Astrocyte of the spinal cord (primary cell): Measurements from ENCODE around the gene GBP7.

Experiments
- DNase-seq: peaks from one replicate; pipeline ENCODE4 v3.0.0; 2011; ENCODE audit warnings: low read depth, low spot score
- H3K4me3 ChIP-seq: 2 replicates; pipeline ENCODE4 v1.5.1; 2011; ENCODE audit warnings: low read depth, mild to moderate bottlenecking, low read length, moderate library complexity
- in situ Hi-C: cut with HindIII; loops from 2 replicates; pipeline ENCODE4 v1.10.0; 2017; ENCODE audit warnings: low sequenced_read_pairs
- TF ChIP-seq, protein P1 (sequence below): IDR thresholded peaks from 2 replicates; pipeline ENCODE4 v1.5.1; 2012; ENCODE audit warnings: low read depth, mild to moderate bottlenecking, low read length, inconsistent platforms

Gene GBP7

DNA sequence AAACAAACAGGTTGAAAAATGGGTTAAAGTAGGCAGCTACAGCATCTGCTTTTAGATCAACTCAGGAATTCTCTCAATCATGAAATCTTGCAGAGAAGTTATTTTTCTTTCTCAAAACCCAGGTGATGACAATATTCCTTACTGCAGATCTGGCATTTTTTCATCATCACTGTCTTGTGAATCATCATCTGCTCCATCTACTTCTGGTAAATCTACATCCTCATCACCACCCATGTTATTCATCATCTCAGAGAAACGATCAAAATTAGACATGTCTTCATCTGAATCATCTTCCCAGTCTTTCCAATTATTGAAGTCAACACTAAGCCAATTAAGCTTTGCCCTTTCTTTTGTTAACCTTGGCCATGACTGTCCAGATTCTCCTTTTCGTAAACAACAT is 71.7 kb downstream of the GBP7 start:
- in situ Hi-C loops, result no loop called here
- no peak for DNase-seq
- TF ChIP-seq, protein P1, sequence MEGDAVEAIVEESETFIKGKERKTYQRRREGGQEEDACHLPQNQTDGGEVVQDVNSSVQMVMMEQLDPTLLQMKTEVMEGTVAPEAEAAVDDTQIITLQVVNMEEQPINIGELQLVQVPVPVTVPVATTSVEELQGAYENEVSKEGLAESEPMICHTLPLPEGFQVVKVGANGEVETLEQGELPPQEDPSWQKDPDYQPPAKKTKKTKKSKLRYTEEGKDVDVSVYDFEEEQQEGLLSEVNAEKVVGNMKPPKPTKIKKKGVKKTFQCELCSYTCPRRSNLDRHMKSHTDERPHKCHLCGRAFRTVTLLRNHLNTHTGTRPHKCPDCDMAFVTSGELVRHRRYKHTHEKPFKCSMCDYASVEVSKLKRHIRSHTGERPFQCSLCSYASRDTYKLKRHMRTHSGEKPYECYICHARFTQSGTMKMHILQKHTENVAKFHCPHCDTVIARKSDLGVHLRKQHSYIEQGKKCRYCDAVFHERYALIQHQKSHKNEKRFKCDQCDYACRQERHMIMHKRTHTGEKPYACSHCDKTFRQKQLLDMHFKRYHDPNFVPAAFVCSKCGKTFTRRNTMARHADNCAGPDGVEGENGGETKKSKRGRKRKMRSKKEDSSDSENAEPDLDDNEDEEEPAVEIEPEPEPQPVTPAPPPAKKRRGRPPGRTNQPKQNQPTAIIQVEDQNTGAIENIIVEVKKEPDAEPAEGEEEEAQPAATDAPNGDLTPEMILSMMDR, result no peak
- H3K4me3 ChIP-seq, result no peak overlapping the region

DNA sequence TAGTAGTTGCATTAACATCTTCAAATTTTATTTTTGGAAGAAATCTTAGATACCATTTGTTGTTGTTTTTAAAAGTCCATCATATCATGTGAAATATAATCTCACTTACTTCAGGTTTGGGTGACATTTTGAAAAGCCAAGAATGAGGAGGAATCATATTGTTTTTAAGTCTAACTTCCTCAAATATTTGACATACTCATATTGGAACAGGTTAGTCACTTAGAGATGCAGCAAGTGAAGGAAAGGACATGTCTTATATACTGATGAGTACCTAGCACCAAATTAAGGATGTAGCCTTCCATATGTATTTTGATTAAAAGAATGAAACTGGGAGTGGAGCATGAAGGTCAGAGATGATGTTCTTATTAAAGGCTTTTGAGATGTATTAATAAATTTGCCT is 73.8 kb downstream of the GBP7 start:
- in situ Hi-C loops, result no loop called here
- H3K4me3 ChIP-seq, result no peak overlapping the region
- no peak for DNase-seq
- TF ChIP-seq, protein P1, result no peak

DNA sequence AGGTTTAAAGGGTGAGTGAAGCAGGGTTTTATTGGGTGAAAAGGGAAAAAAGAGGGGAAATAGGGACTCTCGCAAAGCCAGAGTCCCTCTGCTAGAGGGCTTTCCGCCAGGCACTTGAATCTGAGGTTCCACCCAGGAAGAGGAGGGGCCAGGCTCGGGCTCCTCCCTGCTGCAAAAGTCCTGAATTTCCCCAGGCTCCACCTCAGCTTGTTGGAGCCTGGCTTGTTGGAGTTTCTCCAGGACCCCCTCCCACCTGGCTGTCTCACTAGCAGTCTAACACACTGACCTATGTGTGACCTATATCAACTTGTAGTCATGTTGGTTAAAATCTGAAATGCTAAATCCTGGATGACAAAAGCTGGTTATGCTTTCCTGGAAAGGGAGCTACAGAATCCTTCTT is 75.4 kb downstream of the GBP7 start:
- no peak for DNase-seq
- in situ Hi-C loops, result no loop called here
- no peak overlapping the region for H3K4me3 ChIP-seq
- TF ChIP-seq, protein P1, result no peak

DNA sequence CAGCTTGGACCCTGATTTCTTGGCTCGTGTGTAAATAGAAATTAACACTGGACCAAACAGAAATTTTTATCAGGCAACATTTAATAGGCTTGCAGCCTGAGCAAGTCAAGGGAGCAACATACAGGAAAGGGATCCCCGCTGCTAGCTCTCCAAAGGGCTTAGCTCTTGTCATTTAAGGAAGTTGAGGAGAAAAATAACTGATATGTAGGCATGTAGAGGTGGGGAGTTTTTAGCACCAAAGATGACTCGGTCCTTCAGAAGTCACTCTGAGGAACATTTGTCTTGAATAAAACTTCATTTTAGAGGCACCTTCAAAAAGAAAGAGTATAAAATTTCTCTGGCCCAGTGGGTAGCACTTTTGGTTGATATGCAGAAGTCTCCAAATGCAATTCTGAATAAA is 76.9 kb downstream of the GBP7 start:
- DNase-seq, result no peak
- TF ChIP-seq, protein P1, result no peak
- H3K4me3 ChIP-seq, result no peak overlapping the region
- in situ Hi-C loops, result no loop called here

DNA sequence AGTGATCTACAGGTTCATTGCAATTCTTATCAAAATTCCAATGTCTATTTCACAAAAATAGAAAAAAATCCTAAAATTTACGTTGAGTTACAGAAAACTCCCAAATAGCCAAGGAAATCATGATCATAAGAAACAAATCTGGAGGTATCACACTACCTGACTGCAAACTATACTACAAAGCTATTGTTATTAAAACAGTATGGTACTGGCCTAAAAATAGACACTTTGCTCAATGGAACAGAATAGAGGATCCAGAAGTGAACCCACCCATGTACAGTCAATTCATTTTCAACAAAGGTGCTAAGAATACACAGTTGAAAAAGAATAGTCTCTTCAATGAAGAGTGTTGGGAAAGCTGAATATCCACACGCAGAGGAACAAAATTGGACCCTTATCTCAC is 80.1 kb downstream of the GBP7 start:
- in situ Hi-C loops, result no loop called here
- TF ChIP-seq, protein P1, result no peak
- H3K4me3 ChIP-seq, result no peak overlapping the region
- DNase-seq, result no peak

DNA sequence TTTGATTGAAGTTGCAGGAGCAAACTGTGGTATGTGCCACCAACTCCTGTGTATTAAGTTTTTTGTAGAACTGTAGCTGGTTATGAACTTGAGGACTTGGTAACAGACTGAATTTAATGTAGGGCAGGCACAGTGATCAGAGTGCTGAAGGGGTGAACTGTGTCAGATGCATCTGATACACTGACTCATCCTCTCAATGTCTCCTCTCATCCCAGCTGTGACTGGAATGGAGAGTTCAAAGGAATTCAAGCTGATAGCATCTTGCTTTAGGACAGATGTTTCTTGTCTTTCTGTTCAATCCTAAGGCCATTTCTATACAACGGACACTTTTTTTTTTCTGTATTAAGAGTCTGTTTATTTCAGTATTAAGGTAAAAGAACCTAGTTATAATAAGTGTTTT is 85.8 kb downstream of the GBP7 start:
- no peak overlapping the region for H3K4me3 ChIP-seq
- in situ Hi-C loops, result no loop called here
- DNase-seq, result no peak
- TF ChIP-seq, protein P1, result no peak

DNA sequence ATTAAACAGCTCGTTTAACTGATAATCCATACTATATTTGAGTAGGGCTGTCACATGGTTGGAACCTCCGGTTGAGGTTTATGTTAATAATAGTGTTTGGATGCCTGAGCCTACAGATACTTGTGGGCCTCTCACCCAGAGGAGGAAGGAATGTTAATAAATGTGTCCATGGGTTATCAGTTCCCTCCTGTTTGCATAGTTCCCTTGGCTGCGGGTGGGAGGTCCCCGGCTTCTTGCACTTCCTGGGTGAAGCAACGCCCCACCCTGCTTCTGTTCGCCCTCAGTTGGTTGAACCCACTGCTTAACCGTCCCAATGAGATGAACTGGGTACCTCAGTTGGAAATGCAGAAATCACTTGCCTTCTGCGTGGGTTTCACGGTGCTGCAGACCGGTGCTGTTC is 87.2 kb downstream of the GBP7 start:
- H3K4me3 ChIP-seq, result no peak overlapping the region
- DNase-seq, result no peak
- TF ChIP-seq, protein P1, result no peak
- in situ Hi-C loops, result no loop called here
